NCI-H69 (cell line): ENCODE measurements around the gene JAG2.
"Not testable (repeated sequence)": the region's sequence is repeated elsewhere in the genome, so short reads cannot be mapped to it uniquely, and the experiment has no call there.

Source experiments
- DNase-seq: peaks from one replicate; lab custom pipeline; 2025; lab: John Stamatoyannopoulos, UW

Gene JAG2

GRCh38 chr14:105117710-105118385 lies 50.7 kb downstream of the JAG2 start:
- no peak for DNase-seq

- no peak for DNase-seq
Measured at GRCh38 chr14:105117257-105117646, 51.3 kb downstream of the JAG2 start.

GRCh38 chr14:105116451-105117256 lies 51.9 kb downstream of the JAG2 start:
- peak; percentile 31 for DNase-seq

- not testable (repeated sequence) for DNase-seq
Measured at GRCh38 chr14:105109243-105109642, 59.3 kb downstream of the JAG2 start.

- DNase-seq: no peak
Measured at GRCh38 chr14:105108516-105108864, 60.1 kb downstream of the JAG2 start.

- peak; percentile 67 for DNase-seq
Measured at GRCh38 chr14:105107781-105108515, 60.6 kb downstream of the JAG2 start.

- DNase-seq: no peak
Measured at GRCh38 chr14:105107351-105107750, 61.2 kb downstream of the JAG2 start.

- no peak for DNase-seq
Measured at GRCh38 chr14:105105158-105105557, 63.4 kb downstream of the JAG2 start.

GRCh38 chr14:105102893-105103292 lies 65.7 kb downstream of the JAG2 start:
- no peak for DNase-seq

- no peak for DNase-seq
Measured at GRCh38 chr14:105102361-105102870, 66.2 kb downstream of the JAG2 start.

- DNase-seq: no peak
Measured at GRCh38 chr14:105100910-105101309, 67.7 kb downstream of the JAG2 start.

- DNase-seq: no peak
Measured at GRCh38 chr14:105099778-105100177, 68.8 kb downstream of the JAG2 start.

- DNase-seq: no peak
Measured at GRCh38 chr14:105098316-105098715, 70.3 kb downstream of the JAG2 start.

GRCh38 chr14:105097794-105098127 lies 70.8 kb downstream of the JAG2 start:
- DNase-seq: no peak

GRCh38 chr14:105096206-105096875 lies 72.2 kb downstream of the JAG2 start:
- no peak for DNase-seq

GRCh38 chr14:105095236-105095805 lies 73.3 kb downstream of the JAG2 start:
- DNase-seq: peak; percentile 24

- no peak for DNase-seq
Measured at GRCh38 chr14:105094193-105094907, 74.2 kb downstream of the JAG2 start.

- DNase-seq: peak; percentile 91
Measured at GRCh38 chr14:105093431-105094192, 75.0 kb downstream of the JAG2 start.

GRCh38 chr14:105093038-105093430 lies 75.5 kb downstream of the JAG2 start:
- DNase-seq: peak; percentile 91
